Measurements from ENCODE around the gene EPHA4.

The EPHA4 gene

DNA sequence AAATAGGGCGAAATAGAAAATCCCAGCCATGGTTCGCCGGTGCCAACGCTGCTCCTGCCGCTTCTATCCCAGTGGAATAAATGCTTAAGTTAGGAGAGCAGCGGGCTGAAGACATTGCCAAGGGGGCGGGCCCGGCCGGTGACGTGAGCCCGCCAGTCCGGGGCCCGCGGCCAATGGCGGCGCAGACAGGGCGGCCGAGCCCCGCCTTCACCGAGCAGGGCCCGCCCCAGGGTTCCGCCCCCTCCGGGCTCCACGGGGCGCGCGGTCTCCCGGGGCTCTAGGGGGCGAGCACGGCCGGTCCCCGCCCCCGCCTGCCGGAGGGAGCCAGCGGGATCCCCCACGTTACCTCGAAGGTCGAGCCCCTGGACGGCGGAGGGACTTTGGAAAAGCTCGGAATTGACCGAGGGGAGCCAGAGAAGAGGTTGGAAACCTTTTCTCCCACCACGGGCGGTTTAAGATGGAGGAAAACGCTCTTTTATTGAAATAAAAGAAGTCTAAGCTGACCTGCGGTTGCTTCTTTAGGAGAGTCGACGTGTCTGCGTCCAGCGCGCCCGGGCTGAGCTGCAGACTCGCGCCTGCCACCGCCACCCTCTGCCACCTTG is at the start of gene EPHA4:
Gene EPHA4 (minus strand): TSS at position 86 of the 602 bp plus-strand sequence. CDS start 56 bp downstream, at position 30.
- peak; percentile 78 for DNase-seq (ENCODE audit: low read depth)

- no peak for DNase-seq (ENCODE audit: low read depth)
Observed at GRCh38 chr2:221618007-221618406, 45.9 kb upstream of the EPHA4 start.

DNA sequence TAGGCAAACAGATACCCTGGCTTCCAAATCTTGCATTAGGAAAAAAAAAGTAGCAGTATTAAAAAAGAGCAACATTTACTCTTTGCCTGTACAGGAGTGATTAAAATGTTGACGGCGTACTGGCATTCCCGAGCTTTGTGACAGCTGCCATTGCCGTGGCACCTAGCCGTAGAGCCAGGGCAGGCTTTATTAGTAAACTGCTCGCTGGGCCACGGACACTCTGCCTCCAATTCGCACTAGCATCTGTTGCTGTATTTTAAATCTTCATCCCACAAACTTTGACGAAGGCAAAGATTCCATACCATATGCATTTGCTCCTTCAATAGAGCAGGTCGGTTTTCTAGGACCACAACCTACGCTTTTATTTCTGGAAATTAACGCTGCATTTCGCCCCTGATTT is 44.5 kb upstream of the EPHA4 start:
- DNase-seq (ENCODE audit: low read depth): no peak

DNA sequence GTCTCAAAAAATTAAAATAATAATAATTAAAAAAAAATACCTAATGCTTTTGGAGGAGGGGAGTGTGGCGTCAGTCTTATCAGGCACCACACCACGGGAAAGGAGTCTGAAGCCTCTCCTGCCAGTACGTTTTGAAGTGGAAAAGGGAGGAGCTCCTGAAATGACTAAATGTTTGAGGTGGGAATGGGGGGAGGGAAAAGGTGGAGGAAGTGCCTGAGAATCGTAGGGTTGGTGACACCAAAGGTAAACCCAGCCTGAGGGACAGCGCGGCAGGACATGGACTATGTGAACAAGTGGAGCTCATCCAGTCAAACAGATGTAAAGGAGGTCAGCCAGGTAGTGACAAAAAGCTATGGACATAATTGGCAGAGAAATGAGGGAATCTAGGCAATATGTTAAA is 42.2 kb upstream of the EPHA4 start:
- no peak for DNase-seq (ENCODE audit: low read depth)

DNA sequence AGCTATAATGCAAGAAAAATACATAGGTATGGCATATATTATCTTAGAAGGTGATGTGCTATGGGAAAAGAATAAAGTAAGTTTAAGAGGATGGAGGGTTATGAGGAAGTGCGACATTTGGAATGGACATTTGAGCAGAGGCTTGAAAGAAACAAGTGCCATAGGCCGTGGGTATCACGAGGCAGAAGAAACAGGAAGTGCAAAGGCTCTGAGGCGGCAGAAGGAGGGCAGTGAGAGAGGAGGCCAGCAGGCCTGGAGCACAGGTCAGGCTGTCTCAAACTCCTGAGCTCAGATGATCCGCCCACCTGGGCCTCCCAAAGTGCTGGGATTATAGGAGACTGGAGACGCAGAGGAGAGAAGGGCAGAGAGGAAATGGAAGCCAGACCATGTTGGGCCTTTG is 40.7 kb upstream of the EPHA4 start:
- no peak for DNase-seq (ENCODE audit: low read depth)

DNA sequence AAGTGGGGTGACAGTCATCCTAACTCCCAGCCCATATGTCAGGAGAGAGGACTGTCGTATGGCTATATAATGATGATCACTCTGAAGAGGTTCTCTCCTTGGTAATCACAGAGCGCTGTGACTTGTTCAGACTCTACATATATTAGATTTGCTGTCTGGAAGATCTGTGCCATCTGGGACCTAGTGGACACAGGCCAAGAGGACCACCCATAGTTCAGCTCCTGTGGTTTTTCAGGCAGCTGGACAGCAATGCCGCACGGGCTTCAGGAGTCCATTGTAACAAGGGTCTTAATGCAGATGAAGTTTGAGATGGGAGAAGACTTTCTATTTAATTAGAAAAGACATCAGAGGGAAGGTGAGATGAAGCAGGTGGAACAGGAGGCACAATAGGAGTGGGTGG is 40.1 kb upstream of the EPHA4 start:
- DNase-seq (ENCODE audit: low read depth): no peak

GRCh38 chr2:221610675-221611074 is 38.6 kb upstream of the EPHA4 start:
- DNase-seq (ENCODE audit: low read depth): no peak

DNA sequence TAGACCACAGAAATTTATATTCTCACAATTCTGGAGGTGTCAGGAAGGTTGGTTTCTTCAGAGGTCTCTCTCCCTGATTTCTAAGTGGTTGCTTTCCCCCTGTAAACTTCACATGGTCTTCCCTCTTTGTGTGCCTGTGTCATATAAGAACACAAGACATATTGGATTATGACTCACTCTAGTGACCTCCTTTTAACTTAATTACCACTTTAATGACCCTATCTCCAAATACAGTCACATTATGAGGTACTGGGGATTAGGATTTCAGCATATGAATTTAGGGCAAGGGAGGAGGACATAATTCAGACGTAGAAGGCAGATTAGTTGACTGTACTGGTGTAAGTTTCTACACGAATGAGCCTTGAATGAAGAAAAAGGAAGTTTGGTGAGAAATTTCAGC is 38.2 kb upstream of the EPHA4 start:
- DNase-seq (ENCODE audit: low read depth): no peak

DNA sequence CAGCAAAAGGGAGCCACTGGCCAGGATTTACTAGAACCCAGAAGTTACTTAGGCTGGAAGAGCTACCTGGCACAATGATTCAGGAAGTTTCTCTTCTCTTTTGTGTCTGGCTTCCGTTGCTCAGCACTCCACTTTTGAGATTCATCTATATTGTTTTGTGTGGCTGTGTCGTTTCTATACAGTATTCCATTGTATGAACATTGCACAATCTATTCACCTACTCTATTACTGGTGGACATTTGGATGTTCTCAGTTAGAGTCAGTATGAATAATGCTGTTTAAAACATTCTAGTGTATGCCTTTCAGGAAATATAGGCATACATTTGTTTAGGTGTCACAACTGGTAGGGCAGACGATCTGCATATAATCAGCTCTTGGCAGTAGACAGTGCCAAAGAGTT is 36.3 kb upstream of the EPHA4 start:
- no peak for DNase-seq (ENCODE audit: low read depth)

GRCh38 chr2:221606424-221606823 is 34.3 kb upstream of the EPHA4 start:
- no peak for DNase-seq (ENCODE audit: low read depth)

DNA sequence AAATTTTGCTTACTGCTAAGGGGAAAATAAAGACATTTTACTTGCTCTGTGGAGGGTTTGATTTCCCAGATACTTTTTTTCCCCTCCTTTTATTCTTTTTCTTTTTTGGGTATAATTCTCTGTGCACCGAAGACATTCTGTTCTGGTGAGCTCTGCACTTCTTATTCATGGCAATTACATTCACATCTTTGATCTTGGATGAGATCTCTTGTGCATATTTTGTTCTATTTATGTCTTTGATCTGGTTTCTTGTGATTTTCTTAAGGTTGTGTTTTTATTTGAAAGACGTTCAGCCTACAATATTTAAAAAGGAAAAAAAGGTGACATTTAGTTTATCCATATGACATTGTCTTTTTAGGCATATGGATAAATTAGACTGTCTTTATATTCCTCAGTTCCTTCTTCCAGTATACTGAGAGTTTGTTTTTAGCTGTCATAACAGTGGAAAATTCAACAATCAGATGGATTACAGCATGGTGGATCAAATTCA is 33.7 kb upstream of the EPHA4 start:
- DNase-seq (ENCODE audit: low read depth): no peak

GRCh38 chr2:221602938-221603337 is 30.8 kb upstream of the EPHA4 start:
- no peak for DNase-seq (ENCODE audit: low read depth)

GRCh38 chr2:221601376-221601775 is 29.3 kb upstream of the EPHA4 start:
- DNase-seq (ENCODE audit: low read depth): no peak

- DNase-seq (ENCODE audit: low read depth): no peak
Observed at GRCh38 chr2:221600388-221600787, 28.3 kb upstream of the EPHA4 start.

DNA sequence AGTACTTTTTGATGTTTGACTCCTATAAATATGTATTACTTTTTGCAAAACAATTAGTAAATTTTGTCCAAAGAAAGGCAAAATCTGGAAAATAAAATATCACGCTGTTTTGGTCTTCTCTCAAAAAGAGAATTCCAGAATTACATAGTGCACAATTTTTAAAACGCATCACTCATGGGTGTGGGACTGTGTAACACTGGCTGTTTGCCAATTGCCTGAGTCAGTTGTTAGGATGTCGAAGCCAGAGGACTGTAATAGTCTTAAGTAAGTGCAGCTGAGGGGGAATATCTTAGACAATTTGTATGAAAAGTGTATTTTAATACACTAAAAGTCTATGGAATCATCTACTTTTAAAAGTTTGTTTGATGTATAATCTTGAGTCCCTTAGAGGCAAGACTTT is 24.1 kb upstream of the EPHA4 start:
- DNase-seq (ENCODE audit: low read depth): peak; percentile 59

DNA sequence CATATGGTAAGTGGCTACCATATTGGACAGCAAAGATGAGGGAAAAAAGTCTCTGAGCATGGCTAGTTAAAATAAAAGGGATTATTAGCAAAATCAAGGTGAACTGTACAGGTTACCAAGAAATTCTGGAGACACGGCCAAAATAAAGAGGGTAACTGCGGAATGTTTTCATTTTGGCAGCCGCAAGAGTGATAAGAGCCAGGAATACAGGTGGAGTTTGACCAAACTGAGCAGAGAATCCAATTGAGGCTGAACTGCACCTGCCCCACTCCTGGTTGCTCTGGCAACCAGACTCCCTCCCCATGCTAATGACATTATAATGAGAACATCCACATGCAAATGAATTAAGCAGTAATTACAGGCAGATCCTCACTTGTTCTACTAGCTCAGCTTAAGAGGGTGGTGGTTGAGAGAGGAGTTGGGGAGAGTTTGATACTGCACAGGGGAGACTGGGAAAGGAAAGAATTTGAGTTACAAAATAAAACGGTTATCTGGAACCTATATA is 18.8 kb upstream of the EPHA4 start:
- DNase-seq (ENCODE audit: low read depth): no peak

DNA sequence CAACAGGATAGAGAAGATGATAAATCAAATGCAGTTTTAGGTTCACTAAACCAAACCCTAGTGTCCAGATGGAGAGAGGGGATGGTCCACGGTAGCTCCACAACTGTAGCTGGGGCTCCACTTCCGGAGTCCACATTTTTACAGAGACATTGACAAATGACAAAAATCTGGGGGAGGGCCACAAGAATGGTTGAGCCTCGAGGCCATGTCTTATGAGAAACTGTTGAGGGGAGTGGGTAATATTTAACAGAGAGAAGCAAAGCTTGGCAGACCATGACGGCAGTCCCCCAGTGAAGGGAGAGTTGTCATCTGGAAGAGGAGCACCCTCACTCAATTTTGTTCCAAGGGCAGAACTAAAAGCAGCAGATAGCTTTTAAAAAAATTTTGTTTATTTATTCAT is 17.6 kb upstream of the EPHA4 start:
- no peak for DNase-seq (ENCODE audit: low read depth)

GRCh38 chr2:221588306-221588985 is 16.3 kb upstream of the EPHA4 start:
- DNase-seq (ENCODE audit: low read depth): no peak

DNA sequence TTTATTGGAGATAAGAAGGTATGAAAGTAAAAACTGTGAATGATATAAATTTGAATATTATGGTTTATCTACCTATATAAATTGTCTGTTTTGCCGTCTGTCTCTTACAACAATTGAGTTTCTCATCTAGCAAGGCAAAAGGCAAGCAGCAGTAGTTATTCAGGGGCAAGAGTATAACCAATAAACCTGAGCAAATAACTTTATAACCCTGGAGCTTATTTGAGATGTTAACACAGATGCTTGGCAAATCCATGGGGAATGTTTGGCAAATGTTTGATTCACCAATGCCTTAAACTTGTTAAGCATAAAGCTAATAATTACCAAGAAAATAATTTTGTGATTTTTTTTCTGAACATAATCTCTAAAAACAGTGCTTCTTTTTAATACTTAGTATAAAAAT is 9.9 kb upstream of the EPHA4 start:
- DNase-seq (ENCODE audit: low read depth): no peak

DNA sequence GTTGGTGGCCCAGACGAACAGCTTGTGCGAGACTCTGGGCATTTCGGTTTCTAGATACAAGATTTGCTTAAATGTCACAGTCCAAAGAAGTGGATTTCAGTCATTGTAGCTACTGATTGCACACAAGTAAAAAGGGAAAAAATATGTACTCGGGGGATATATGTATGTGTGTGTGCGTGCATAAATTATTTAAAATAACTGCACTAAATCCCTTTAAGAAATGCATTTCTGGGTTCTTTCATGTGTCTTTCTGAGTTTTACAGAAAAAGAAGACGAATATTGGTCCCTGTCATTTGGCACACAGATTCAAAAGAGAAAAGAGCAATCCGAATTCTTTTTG is 2.1 kb upstream of the EPHA4 start:
- DNase-seq (ENCODE audit: low read depth): no peak

GRCh38 chr2:221573430-221574230 is 1.5 kb upstream of the EPHA4 start:
- peak; percentile 51 for DNase-seq (ENCODE audit: low read depth)

DNA sequence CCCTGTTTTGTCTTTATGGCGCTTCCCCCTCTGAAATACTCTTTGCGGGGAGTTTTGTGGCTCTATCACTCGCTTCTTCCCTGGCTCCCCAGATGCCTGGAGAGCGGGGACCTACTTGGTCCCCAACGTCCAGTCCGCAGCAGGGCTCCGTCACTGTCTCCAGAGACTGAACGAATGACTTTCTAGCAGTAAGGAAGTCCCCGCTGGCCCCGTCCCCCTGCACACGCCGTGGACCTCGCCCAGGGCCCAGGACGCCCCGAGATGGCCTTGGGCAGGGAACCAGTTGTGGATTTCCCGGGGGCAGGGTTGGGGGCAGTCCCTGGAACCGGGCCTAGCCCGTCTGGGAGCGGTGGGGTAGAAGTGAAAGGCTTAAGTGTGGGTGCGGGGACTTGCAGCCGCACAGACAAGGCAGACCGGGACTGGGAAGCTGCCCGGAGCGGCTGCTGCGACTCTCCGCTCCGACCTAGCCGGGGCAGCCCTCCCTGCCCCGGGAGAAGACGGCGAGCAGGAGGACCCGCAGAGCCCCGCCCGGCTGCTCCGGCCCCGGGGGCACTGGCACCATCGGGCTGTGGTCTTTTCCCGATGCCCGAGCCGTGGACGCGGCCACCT is 821 bp upstream of the EPHA4 start:
- no peak for DNase-seq (ENCODE audit: low read depth)

Data from stromal cell of bone marrow (primary cell).